Measurements from ENCODE around the gene TLE1.

The TLE1 gene

DNA sequence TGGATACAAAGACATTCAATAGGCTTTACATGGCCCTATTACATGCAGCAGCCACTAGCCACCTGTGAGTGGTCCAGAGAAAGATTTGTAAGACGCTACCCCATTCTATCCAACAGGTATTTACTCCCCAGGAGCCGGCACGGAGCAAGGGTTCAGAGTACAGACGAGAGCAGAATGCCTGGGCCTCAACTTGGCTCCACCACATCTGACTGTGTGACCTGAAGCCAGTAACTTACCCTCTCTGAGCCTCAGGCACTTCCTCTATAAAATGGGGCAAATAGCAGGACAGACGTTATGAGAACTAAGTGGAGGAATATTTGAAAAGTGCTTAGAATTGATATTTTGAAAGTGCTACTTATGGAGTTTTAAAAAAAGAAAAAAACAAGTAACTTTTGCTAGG, 100.0 kb downstream of the TLE1 start:
- no peak overlapping the region for H3K9ac ChIP-seq
- no peak overlapping the region for H3K27ac ChIP-seq
- TF ChIP-seq, protein P1, sequence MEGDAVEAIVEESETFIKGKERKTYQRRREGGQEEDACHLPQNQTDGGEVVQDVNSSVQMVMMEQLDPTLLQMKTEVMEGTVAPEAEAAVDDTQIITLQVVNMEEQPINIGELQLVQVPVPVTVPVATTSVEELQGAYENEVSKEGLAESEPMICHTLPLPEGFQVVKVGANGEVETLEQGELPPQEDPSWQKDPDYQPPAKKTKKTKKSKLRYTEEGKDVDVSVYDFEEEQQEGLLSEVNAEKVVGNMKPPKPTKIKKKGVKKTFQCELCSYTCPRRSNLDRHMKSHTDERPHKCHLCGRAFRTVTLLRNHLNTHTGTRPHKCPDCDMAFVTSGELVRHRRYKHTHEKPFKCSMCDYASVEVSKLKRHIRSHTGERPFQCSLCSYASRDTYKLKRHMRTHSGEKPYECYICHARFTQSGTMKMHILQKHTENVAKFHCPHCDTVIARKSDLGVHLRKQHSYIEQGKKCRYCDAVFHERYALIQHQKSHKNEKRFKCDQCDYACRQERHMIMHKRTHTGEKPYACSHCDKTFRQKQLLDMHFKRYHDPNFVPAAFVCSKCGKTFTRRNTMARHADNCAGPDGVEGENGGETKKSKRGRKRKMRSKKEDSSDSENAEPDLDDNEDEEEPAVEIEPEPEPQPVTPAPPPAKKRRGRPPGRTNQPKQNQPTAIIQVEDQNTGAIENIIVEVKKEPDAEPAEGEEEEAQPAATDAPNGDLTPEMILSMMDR (conservative IDR thresholded peaks at IDR 0.05; ENCODE audit: low read depth, low read length) = no peak
- H3K27me3 ChIP-seq (ENCODE audit: insufficient read depth, low read depth) = no peaks in the 10 kb centered on the region
- no peak overlapping the region for H3K4me3 ChIP-seq (IDR thresholded peaks at IDR 0.05; ENCODE audit: insufficient read depth, low read depth, low read length)
- H3K4me1 ChIP-seq (ENCODE audit: low read depth, poor library complexity, severe bottlenecking) = no peaks in the 10 kb centered on the region
- H3K4me2 ChIP-seq = no peak overlapping the region
- no peaks in the 10 kb centered on the region for H3K79me2 ChIP-seq (ENCODE audit: insufficient read depth, low read depth)
- H2AFZ ChIP-seq (ENCODE audit: low read depth) = no peak overlapping the region
- no peaks in the 10 kb centered on the region for H4K20me1 ChIP-seq (ENCODE audit: insufficient read depth)
- no peaks in the 10 kb centered on the region for H3K36me3 ChIP-seq (ENCODE audit: insufficient read depth)

DNA sequence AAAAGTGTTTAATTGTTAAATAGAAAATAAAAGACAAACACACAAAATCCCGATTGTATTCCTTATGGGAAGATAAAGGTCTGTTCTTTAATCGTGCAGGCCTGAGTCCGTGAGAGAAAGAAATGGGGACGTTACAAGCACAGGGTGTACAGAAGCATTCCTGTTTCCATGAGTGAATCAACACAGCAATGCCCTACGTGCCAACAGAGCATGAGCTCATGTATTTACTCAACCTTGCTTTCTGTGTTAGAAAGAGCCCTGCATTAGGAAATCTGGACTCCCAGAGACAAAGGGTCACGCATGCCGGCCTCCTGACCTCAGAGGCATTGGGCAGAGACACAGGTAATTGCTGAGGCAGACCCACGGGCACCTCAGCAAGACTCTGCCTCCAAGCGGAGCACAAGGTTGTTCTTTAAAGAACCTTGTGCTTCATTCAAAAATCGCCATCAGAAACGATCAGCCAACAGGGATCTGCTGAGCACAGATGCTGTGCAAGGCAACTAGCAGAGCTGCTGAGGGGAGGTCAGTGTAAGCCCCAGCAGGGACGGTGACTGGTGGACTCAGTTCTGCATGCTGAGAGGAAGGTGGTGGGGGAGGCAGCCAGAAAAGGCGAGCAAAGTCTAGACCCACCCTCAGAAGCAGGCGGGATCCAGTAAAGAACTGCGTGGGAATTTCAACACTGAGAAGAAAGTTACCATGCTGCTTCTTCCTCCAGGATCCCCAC, 101.0 kb downstream of the TLE1 start:
- H3K9ac ChIP-seq = no peak overlapping the region
- H3K4me3 ChIP-seq (IDR thresholded peaks at IDR 0.05; ENCODE audit: insufficient read depth, low read depth, low read length) = no peak overlapping the region
- no peak overlapping the region for H3K27ac ChIP-seq
- TF ChIP-seq, protein P1 (conservative IDR thresholded peaks at IDR 0.05; ENCODE audit: low read depth, low read length) = no peak
- H3K79me2 ChIP-seq (ENCODE audit: insufficient read depth, low read depth) = no peaks in the 10 kb centered on the region
- H2AFZ ChIP-seq (ENCODE audit: low read depth) = no peak overlapping the region
- no peaks in the 10 kb centered on the region for H3K4me1 ChIP-seq (ENCODE audit: low read depth, poor library complexity, severe bottlenecking)
- no peaks in the 10 kb centered on the region for H3K36me3 ChIP-seq (ENCODE audit: insufficient read depth)
- H4K20me1 ChIP-seq (ENCODE audit: insufficient read depth) = no peaks in the 10 kb centered on the region
- no peaks in the 10 kb centered on the region for H3K27me3 ChIP-seq (ENCODE audit: insufficient read depth, low read depth)
- H3K4me2 ChIP-seq = no peak overlapping the region

DNA sequence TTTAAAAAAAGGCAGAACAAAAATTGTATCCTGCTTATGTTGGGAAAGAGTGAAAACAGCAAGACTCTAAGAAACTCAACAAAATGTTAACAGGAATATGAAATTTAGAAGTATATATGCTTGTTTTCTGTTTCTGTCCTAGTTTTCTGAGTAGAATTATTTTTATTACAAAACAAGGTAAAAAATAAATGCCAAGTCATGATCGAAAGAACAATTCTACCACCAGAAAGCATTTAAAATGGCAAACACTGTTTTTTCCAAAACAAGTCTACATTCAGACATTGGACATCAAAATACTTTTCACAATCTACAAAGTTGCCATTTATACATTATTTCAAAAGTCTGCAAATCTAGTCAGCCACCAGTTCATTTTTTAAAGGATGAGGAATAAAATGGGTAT, 102.6 kb downstream of the TLE1 start:
- Histone ChIP-seq H4K20me1 (ENCODE audit: insufficient read depth) (no peaks in the 10 kb centered on the region), H3K4me2 (no peak overlapping the region), H3K9ac (no peak overlapping the region), H3K27me3 (ENCODE audit: insufficient read depth, low read depth) (no peaks in the 10 kb centered on the region), H3K27ac (no peak overlapping the region), H3K4me1 (ENCODE audit: low read depth, poor library complexity, severe bottlenecking) (no peaks in the 10 kb centered on the region), H3K79me2 (ENCODE audit: insufficient read depth, low read depth) (no peaks in the 10 kb centered on the region), H2AFZ (ENCODE audit: low read depth) (no peak overlapping the region), H3K36me3 (ENCODE audit: insufficient read depth) (no peaks in the 10 kb centered on the region), H3K4me3 (IDR thresholded peaks at IDR 0.05; ENCODE audit: insufficient read depth, low read depth, low read length) (no peak overlapping the region)
- TF ChIP-seq, protein P1 (conservative IDR thresholded peaks at IDR 0.05; ENCODE audit: low read depth, low read length) = no peak

DNA sequence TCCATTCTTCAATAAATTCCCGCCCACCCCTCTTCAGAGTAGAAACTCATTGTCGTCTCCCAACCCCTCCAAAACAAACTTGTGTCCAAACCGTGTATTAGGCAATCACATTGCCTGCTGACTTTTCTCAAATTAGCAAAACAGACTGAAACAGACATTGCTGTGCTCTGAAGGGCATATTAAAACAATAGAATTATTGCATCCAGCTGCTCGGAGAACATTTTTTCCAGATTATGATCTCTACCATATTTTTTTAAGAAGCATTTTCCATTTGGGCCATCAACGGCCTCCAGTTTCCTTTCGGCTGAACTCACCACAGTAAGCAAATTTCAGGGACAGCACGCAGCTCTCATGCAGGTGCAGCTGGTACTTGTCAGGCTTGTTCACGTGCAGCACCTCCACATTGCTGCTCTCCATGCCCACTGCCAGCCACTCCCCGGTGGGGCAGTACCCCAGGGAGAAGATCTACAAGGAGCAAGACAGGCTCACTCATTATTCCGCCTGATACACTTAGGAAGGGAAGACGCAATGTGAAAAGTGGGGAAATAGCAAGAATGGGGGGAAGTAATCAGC, 104.1 kb downstream of the TLE1 start:
- no peak overlapping the region for H3K9ac ChIP-seq
- no peaks in the 10 kb centered on the region for H4K20me1 ChIP-seq (ENCODE audit: insufficient read depth)
- no peaks in the 10 kb centered on the region for H3K36me3 ChIP-seq (ENCODE audit: insufficient read depth)
- TF ChIP-seq, protein P1 (conservative IDR thresholded peaks at IDR 0.05; ENCODE audit: low read depth, low read length) = no peak
- no peak overlapping the region for H3K4me2 ChIP-seq
- H3K27me3 ChIP-seq (ENCODE audit: insufficient read depth, low read depth) = no peaks in the 10 kb centered on the region
- no peak overlapping the region for H2AFZ ChIP-seq (ENCODE audit: low read depth)
- no peaks in the 10 kb centered on the region for H3K79me2 ChIP-seq (ENCODE audit: insufficient read depth, low read depth)
- H3K4me3 ChIP-seq (IDR thresholded peaks at IDR 0.05; ENCODE audit: insufficient read depth, low read depth, low read length) = no peak overlapping the region
- H3K4me1 ChIP-seq (ENCODE audit: low read depth, poor library complexity, severe bottlenecking) = no peaks in the 10 kb centered on the region
- H3K27ac ChIP-seq = no peak overlapping the region

All from KMS-11 (cell line).